GM12878 (cell line): Measurements from ENCODE around the gene C5AR1.

Experiments
- CEBPB ChIP-seq, 2 experiments: fragments of 150-350 bp in 1 of 2; IDR thresholded peaks; 2 replicates each; pipeline ENCODE4 v1.6.1; 2012 to 2014; ENCODE audit warnings: low read depth in 2 of 2, low read length in 2 of 2, borderline replicate concordance in 1 of 2, inconsistent platforms in 1 of 2
- CHD2 ChIP-seq: IDR thresholded peaks from 2 replicates; pipeline ENCODE4 v1.6.1; 2011; ENCODE audit warnings: low read depth, low read length, improper control_type of control experiment, borderline replicate concordance
- CTCF ChIP-seq, 3 experiments: IDR thresholded peaks in 2 of 3; conservative IDR thresholded peaks in 1 of 3; 2 replicates each; pipeline ENCODE4 v1.5.1; 2011; ENCODE audit warnings: low read depth in 3 of 3, low read length in 3 of 3, mild to moderate bottlenecking in 3 of 3, control low read depth in 2 of 3, moderate library complexity in 2 of 3, inconsistent platforms in 1 of 3, mixed read lengths in 1 of 3; ENCODE audit not compliant: control insufficient read depth in 2 of 3, insufficient read depth in 1 of 3; ENCODE audit errors: extremely low read depth in 1 of 3
- FOXM1 ChIP-seq: IDR thresholded peaks from 2 replicates; pipeline ENCODE4 v1.6.1; 2012; ENCODE audit warnings: low read depth, mild to moderate bottlenecking, inconsistent platforms, low read length, moderate library complexity
- SP1 ChIP-seq: IDR thresholded peaks from one replicate; pipeline ENCODE4 v1.6.1; 2011; ENCODE audit warnings: low read depth, low read length
- TAF1 ChIP-seq: IDR thresholded peaks from 2 replicates; pipeline ENCODE4 v1.6.1; 2011; ENCODE audit warnings: mild to moderate bottlenecking, low read depth, low read length, borderline replicate concordance
- TF ChIP-seq, protein P1 (sequence below): IDR thresholded peaks from 2 replicates; pipeline ENCODE4 v1.6.1; 2012; ENCODE audit warnings: low read depth, low read length, improper control_type of control experiment

- TF ChIP-seq CHD2 (no peak), TAF1 (no peak), CTCF (IDR thresholded peaks at IDR 0.05 in 2 of 3, conservative IDR thresholded peaks at IDR 0.05 in 1 of 3; ENCODE audit: control insufficient read depth in 2 of 3, extremely low read depth in 1 of 3, insufficient read depth in 1 of 3, low read depth in 3 of 3, low read length in 3 of 3) (no peak), SP1 (no peak), FOXM1 (no peak), CEBPB (IDR thresholded peaks at IDR 0.05; ENCODE audit: borderline replicate concordance in 1 of 2, low read depth in 2 of 2, low read length in 2 of 2) (no peak)
- TF ChIP-seq, protein P1, sequence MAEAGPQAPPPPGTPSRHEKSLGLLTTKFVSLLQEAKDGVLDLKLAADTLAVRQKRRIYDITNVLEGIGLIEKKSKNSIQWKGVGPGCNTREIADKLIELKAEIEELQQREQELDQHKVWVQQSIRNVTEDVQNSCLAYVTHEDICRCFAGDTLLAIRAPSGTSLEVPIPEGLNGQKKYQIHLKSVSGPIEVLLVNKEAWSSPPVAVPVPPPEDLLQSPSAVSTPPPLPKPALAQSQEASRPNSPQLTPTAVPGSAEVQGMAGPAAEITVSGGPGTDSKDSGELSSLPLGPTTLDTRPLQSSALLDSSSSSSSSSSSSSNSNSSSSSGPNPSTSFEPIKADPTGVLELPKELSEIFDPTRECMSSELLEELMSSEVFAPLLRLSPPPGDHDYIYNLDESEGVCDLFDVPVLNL, result no peak
Observed at GRCh38 chr19:47264629-47265028, 45.0 kb upstream of the C5AR1 start.
